Activated CD8-positive, alpha-beta T cell treated with anti-CD3 and anti-CD28 coated beads for 36 hours (primary cell): Measurements from ENCODE around the gene USF2. TPM values are rescaled to one million over a fixed set of nuclear protein-coding genes. Genes with fewer than 3 reads are reported as not detected.
A peak's percentile ranks its signal among the peaks of the same experiment; 100 is the strongest.

Source experiments
- ATAC-seq: fragments of 200-7000 bp; cut with Tn5 transposase; one replicate; pipeline ENCODE4 v1.10.0; 2021; ENCODE audit warnings: mild to moderate bottlenecking, moderate library complexity
- CTCF ChIA-PET: fragments of 350-600 bp; sonication (Branson Sonifier 250); formaldehyde crosslinking; loops from one replicate; lab custom pipeline; 2021; ENCODE audit warnings: antibody characterized with exemption; lab: Charles Lee
- POLR2A ChIA-PET: fragments of 350-600 bp; sonication (Branson Sonifier 250); formaldehyde crosslinking; loops from one replicate; lab custom pipeline; 2021; ENCODE audit warnings: antibody characterized with exemption; lab: Charles Lee
- DNase-seq: peaks from one replicate; pipeline ENCODE4 v3.0.0-alpha.2; 2020
- H3K27ac Mint-ChIP-seq: one replicate; pipeline ENCODE4 v1.8.0; 2021; ENCODE audit warnings: mild to moderate bottlenecking, mixed read lengths
- H3K27me3 Mint-ChIP-seq: one replicate; pipeline ENCODE4 v1.8.0; 2021; ENCODE audit warnings: mixed read lengths
- H3K36me3 Mint-ChIP-seq: one replicate; pipeline ENCODE4 v1.8.0; 2021; ENCODE audit warnings: low read depth, mixed read lengths
- H3K4me1 Mint-ChIP-seq: one replicate; pipeline ENCODE4 v1.8.0; 2021; ENCODE audit warnings: low read depth, mixed read lengths
- H3K4me3 Mint-ChIP-seq: one replicate; pipeline ENCODE4 v1.8.0; 2021; ENCODE audit warnings: mild to moderate bottlenecking, moderate library complexity, mixed read lengths
- H3K9me3 Mint-ChIP-seq: one replicate; pipeline ENCODE4 v1.8.0; 2021; ENCODE audit warnings: mixed read lengths
- CTCF ChIP-seq: fragments of 200-600 bp; IDR thresholded peaks from one replicate; pipeline ENCODE4 v1.8.0; 2022; ENCODE audit warnings: antibody characterized with exemption, mild to moderate bottlenecking
- intact Hi-C: fragments of 100-400 bp; cut with micrococcal nuclease; formaldehyde crosslinking; loops from one replicate; pipeline ENCODE4 v1.10.0; 2022
- total RNA-seq, 2 experiments: library from RNA; stranded (reverse); gene quantifications; one replicate each; pipeline ENCODE4 v1.2.3, GENCODE V29; 2021

Gene USF2
- total RNA-seq, 2 experiments from 2014 or later = 111 to 115 TPM

- no peaks in the 10 kb centered on the region for H3K4me1 Mint-ChIP-seq
- no peaks in the 10 kb centered on the region for H3K36me3 Mint-ChIP-seq
- H3K4me3 Mint-ChIP-seq = no peak overlapping the region
- intact Hi-C loops = no loop called here
- no peak for TF ChIP-seq CTCF
- ChIA-PET CTCF (no interaction called here), POLR2A (no interaction called here)
- H3K27me3 Mint-ChIP-seq = peaks cover 1% of the 10 kb centered on the region
- ATAC-seq (no peak), DNase-seq (no peak)
- no peak overlapping the region for H3K27ac Mint-ChIP-seq
- no peaks in the 10 kb centered on the region for H3K9me3 Mint-ChIP-seq
Observed at GRCh38 chr19:35304036-35304435, 35.3 kb downstream of the USF2 start.

- Mint-ChIP-seq H3K27me3 (peaks cover 1% of the 10 kb centered on the region), H3K4me1 (no peaks in the 10 kb centered on the region), H3K36me3 (no peaks in the 10 kb centered on the region), H3K27ac (no peak overlapping the region), H3K4me3 (no peak overlapping the region), H3K9me3 (no peaks in the 10 kb centered on the region)
- DNase-seq (no peak), ATAC-seq (no peak)
- ChIA-PET POLR2A (interaction anchor here (1.4 kb wide), 1 partner anchor 27 kb away, joined by 3 read pairs; no protein-coding TSS in a partner anchor), CTCF (interaction anchor here (1.0 to 1.2 kb wide), 2 partner anchors 48 to 190 kb away, joined by 4 read pairs; no protein-coding TSS in a partner anchor)
- TF ChIP-seq CTCF = no peak
- intact Hi-C loops = no loop called here
Observed at GRCh38 chr19:35305181-35305580, 36.4 kb downstream of the USF2 start.

- peak; percentile 33 for TF ChIP-seq CTCF
- no peaks in the 10 kb centered on the region for H3K36me3 Mint-ChIP-seq
- H3K27me3 Mint-ChIP-seq = peaks cover 1% of the 10 kb centered on the region
- no peak overlapping the region for H3K4me3 Mint-ChIP-seq
- peak; percentile 46 for DNase-seq
- ChIA-PET POLR2A (interaction anchor here (1.0 kb wide), 1 partner anchor 37 kb away, joined by 3 read pairs; no protein-coding TSS in a partner anchor), CTCF (interaction anchor here (1.1 to 1.6 kb wide), 3 partner anchors 11 to 189 kb away, joined by 3 to 4 read pairs (median 3); no protein-coding TSS in a partner anchor)
- ATAC-seq = peak; percentile 42
- intact Hi-C loops = no loop called here
- H3K4me1 Mint-ChIP-seq = no peaks in the 10 kb centered on the region
- no peaks in the 10 kb centered on the region for H3K9me3 Mint-ChIP-seq
- H3K27ac Mint-ChIP-seq = no peak overlapping the region
Observed at GRCh38 chr19:35306473-35307246, 37.9 kb downstream of the USF2 start.

- no peaks in the 10 kb centered on the region for H3K9me3 Mint-ChIP-seq
- CTCF ChIA-PET = interaction anchor here (0.7 kb wide), 1 partner anchor 12 kb away, joined by 3 read pairs; no protein-coding TSS in a partner anchor
Observed at GRCh38 chr19:35307931-35308330, 39.2 kb downstream of the USF2 start.

More at GRCh38 chr19:35307931-35308330, 39.2 kb downstream of the USF2 start:
- Mint-ChIP-seq H3K27me3 (peaks cover 1% of the 10 kb centered on the region), H3K36me3 (no peaks in the 10 kb centered on the region), H3K27ac (no peak overlapping the region), H3K4me1 (no peaks in the 10 kb centered on the region), H3K4me3 (no peak overlapping the region)
- intact Hi-C loops = no loop called here
- no peak for ATAC-seq
- DNase-seq = no peak
- no peak for TF ChIP-seq CTCF
- POLR2A ChIA-PET = no interaction called here
